Breast epithelium (tissue), 4 donors: ENCODE results near the gene CYFIP1. TPM values are rescaled to one million over a fixed set of nuclear protein-coding genes. Genes with fewer than 3 reads are reported as not detected.

ENCODE experiments used
- DNase-seq, 2 donors: peaks; one replicate each; pipeline ENCODE4 v3.0.0-alpha.2; 2019; ENCODE audit warnings: low spot score in 2 of 2
- H3K27ac ChIP-seq, 2 donors: fragments of 200-600 bp; sonication (generic) in 1 of 2; one replicate each; pipeline ENCODE4 v1.5.1; 2016 to 2019; ENCODE audit warnings: mild to moderate bottlenecking in 1 of 2
- H3K27me3 ChIP-seq, 2 donors: fragments of 200-600 bp; sonication (generic) in 1 of 2; one replicate each; pipeline versions ENCODE4 v1.5.1 to v1.6.0; 2017 to 2019; ENCODE audit warnings: control low read depth in 1 of 2, mild to moderate bottlenecking in 1 of 2
- H3K36me3 ChIP-seq: fragments of 200-600 bp; one replicate; pipeline ENCODE4 v1.5.1; 2019
- H3K4me1 ChIP-seq, 2 donors: fragments of 200-600 bp; sonication (generic); one replicate each; pipeline ENCODE4 v1.5.1; 2016 to 2019; ENCODE audit warnings: control low read depth in 1 of 2
- H3K4me3 ChIP-seq, 3 donors: fragments of 200-600 bp; sonication (generic); 1 replicate in 2 of 3; 2 replicates in 1 of 3; pipeline ENCODE4 v1.5.1; 2016 to 2019; ENCODE audit warnings: mild to moderate bottlenecking in 3 of 3, moderate library complexity in 2 of 3
- H3K9me3 ChIP-seq, 2 donors: fragments of 200-600 bp; sonication (generic) in 1 of 2; one replicate each; pipeline ENCODE4 v1.5.1; 2016 to 2019; ENCODE audit warnings: control low read depth in 1 of 2
- CTCF ChIP-seq, 3 donors: fragments of 450-650 bp; IDR thresholded peaks; one replicate each; pipeline ENCODE4 v1.5.1; 2016 to 2017; ENCODE audit warnings: antibody characterized with exemption in 3 of 3, mild to moderate bottlenecking in 3 of 3, moderate library complexity in 3 of 3
- POLR2A ChIP-seq: fragments of 450-650 bp; IDR thresholded peaks from one replicate; pipeline ENCODE4 v1.6.1; 2016; ENCODE audit warnings: antibody characterized with exemption, mild to moderate bottlenecking, moderate library complexity
- POLR2AphosphoS5 ChIP-seq, 3 donors: sonication (generic); formaldehyde crosslinking; IDR thresholded peaks; one replicate each; pipeline ENCODE4 v1.6.1; 2017; ENCODE audit warnings: antibody characterized with exemption in 3 of 3
- intact Hi-C: fragments of 100-400 bp; cut with DNase I; formaldehyde crosslinking; loops from one replicate; pipeline ENCODE4 v1.15.1; 2023; ENCODE audit warnings: low total_unique reads
- total RNA-seq, 3 donors: library from RNA; depleted of rRNA; stranded (reverse); fragments of >200 nt; gene quantifications; one replicate each; pipeline ENCODE4 v1.1.0, GENCODE V29; 2016

Gene CYFIP1
- total RNA-seq, 3 donors from 2014 or later = 97.9 to 128 (median 124) TPM

- H3K36me3 ChIP-seq = no peaks in the 10 kb centered on the region
- no peaks in the 10 kb centered on the region for H3K27me3 ChIP-seq
- TF ChIP-seq POLR2A (no peak), CTCF (IDR thresholded peaks at IDR 0.05) (no peak), POLR2AphosphoS5 (IDR thresholded peaks at IDR 0.05) (no peak)
- intact Hi-C loops = no loop called here
- peaks cover 0 to 3% of the 10 kb centered on the region in 2 donors for H3K4me1 ChIP-seq
- H3K9me3 ChIP-seq = no peaks in the 10 kb centered on the region
- H3K27ac ChIP-seq = peak overlapping the region; percentile 27 to 63
- no peak overlapping the region for H3K4me3 ChIP-seq
- DNase-seq = no peak
Observed at GRCh38 chr15:22948056-22948455, 32.1 kb downstream of the CYFIP1 start.

GRCh38 chr15:22947101-22948000 lies 32.8 kb downstream of the CYFIP1 start:
- intact Hi-C loops = no loop called here
- Histone ChIP-seq H3K4me1 (no peaks in the 10 kb centered on the region), H3K4me3 (no peak overlapping the region), H3K27ac (peak overlapping the region; percentile 27 to 63), H3K27me3 (no peaks in the 10 kb centered on the region), H3K36me3 (no peaks in the 10 kb centered on the region), H3K9me3 (no peaks in the 10 kb centered on the region)
- TF ChIP-seq POLR2AphosphoS5 (IDR thresholded peaks at IDR 0.05) (no peak), CTCF (IDR thresholded peaks at IDR 0.05) (no peak), POLR2A (no peak)
- DNase-seq = no peak

DNA sequence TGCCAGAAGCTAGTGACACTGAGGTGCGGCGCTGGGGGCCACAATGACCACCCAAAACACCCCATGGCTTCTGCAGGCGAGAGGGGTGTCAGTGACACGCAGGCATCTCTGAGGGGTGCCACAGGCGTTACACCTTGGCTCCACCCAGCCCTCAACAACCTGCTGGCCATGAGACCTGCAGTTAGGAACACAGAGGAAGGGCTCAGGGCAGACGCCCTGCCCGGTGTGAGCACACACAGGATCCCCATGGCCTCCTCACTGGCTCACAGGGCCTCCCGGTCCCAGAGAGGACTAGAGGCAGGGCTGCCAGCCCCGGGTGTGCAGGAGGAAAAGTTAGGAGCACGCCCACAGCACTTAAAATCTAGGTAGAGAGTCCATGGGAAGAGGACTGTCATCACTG lies 35.1 kb downstream of the CYFIP1 start:
- H3K36me3 ChIP-seq = no peaks in the 10 kb centered on the region
- intact Hi-C loops = no loop called here
- no peak for TF ChIP-seq POLR2A
- TF ChIP-seq CTCF (IDR thresholded peaks at IDR 0.05) = no peak
- TF ChIP-seq POLR2AphosphoS5 (IDR thresholded peaks at IDR 0.05) = no peak
- no peak overlapping the region for H3K4me3 ChIP-seq
- no peaks in the 10 kb centered on the region for H3K27me3 ChIP-seq
- no peaks in the 10 kb centered on the region for H3K4me1 ChIP-seq
- no peak for DNase-seq
- H3K9me3 ChIP-seq = no peaks in the 10 kb centered on the region
- peak overlapping the region in 1 of 2 donors; percentile 10 for H3K27ac ChIP-seq

DNA sequence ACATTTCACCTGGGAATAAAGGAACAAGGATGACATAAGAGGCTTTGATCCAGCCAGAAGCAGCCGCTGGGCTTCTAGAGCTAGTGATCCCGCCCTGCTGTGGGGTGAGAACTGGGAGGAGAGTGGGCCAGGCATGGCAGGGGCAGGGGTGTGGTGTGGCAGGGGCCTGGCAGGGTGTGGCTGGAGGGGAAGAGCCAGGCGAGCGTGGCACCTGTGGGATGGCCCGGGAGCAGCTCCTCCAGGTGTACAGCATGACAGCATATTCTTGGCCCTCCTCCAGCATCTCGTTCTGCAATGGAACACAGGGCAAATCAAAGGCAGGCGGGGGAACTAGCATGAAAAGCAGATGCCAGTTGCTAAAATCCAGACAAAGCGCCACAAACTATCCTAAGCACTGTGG lies 35.5 kb downstream of the CYFIP1 start:
- H3K27ac ChIP-seq = peak overlapping the region; percentile 4 to 14
- no peaks in the 10 kb centered on the region for H3K27me3 ChIP-seq
- intact Hi-C loops = no loop called here
- H3K4me3 ChIP-seq = no peak overlapping the region
- DNase-seq = peak in 1 of 2 donors; percentile 43
- H3K4me1 ChIP-seq = no peaks in the 10 kb centered on the region
- no peaks in the 10 kb centered on the region for H3K9me3 ChIP-seq
- no peaks in the 10 kb centered on the region for H3K36me3 ChIP-seq
- TF ChIP-seq POLR2A = no peak
- TF ChIP-seq POLR2AphosphoS5 (IDR thresholded peaks at IDR 0.05) = no peak
- no peak for TF ChIP-seq CTCF (IDR thresholded peaks at IDR 0.05)

GRCh38 chr15:22942877-22943276 lies 37.3 kb downstream of the CYFIP1 start:
- Histone ChIP-seq H3K4me3 (no peak overlapping the region), H3K27ac (no peak overlapping the region), H3K36me3 (no peaks in the 10 kb centered on the region), H3K4me1 (no peaks in the 10 kb centered on the region), H3K27me3 (no peaks in the 10 kb centered on the region), H3K9me3 (no peaks in the 10 kb centered on the region)
- TF ChIP-seq POLR2AphosphoS5 (IDR thresholded peaks at IDR 0.05) (no peak), CTCF (IDR thresholded peaks at IDR 0.05) (no peak), POLR2A (no peak)
- intact Hi-C loops = no loop called here
- DNase-seq = no peak
